IMR-90 (cell line): ENCODE results near the gene C22orf39.

ENCODE experiments used
- CTCF ChIP-seq: conservative IDR thresholded peaks from 2 replicates; pipeline ENCODE4 v1.5.1; 2012; ENCODE audit warnings: mild to moderate bottlenecking, low read depth, low read length, improper control_type of control experiment
- ELK1 ChIP-seq: fragments of 150-350 bp; IDR thresholded peaks from 2 replicates; pipeline ENCODE4 v1.6.1; 2016; ENCODE audit warnings: low read depth, mild to moderate bottlenecking, low read length, moderate library complexity, borderline replicate concordance
- NFE2L2 ChIP-seq: fragments of 150-350 bp; IDR thresholded peaks from 2 replicates; pipeline ENCODE4 v1.6.1; 2016; ENCODE audit warnings: low read depth, mild to moderate bottlenecking, low read length
- POLR2A ChIP-seq: IDR thresholded peaks from 2 replicates; pipeline ENCODE4 v1.6.1; 2012; ENCODE audit warnings: mild to moderate bottlenecking, low read depth, low read length
- RCOR1 ChIP-seq: IDR thresholded peaks from 2 replicates; pipeline ENCODE4 v1.6.1; 2012; ENCODE audit warnings: mild to moderate bottlenecking, low read length, improper control_type of control experiment; ENCODE audit not compliant: insufficient replicate concordance
- RFX5 ChIP-seq: IDR thresholded peaks from 2 replicates; pipeline ENCODE4 v1.8.0; 2012; ENCODE audit warnings: low read depth, mild to moderate bottlenecking, low read length, moderate library complexity
- SMC3 ChIP-seq: fragments of 150-350 bp; IDR thresholded peaks from 2 replicates; pipeline ENCODE4 v1.6.1; 2016; ENCODE audit warnings: low read depth, mild to moderate bottlenecking, antibody characterized with exemption, low read length, moderate library complexity
- USF2 ChIP-seq: fragments of 150-350 bp; IDR thresholded peaks from 2 replicates; pipeline ENCODE4 v1.6.1; 2017; ENCODE audit warnings: mild to moderate bottlenecking, antibody characterized with exemption, low read length, low read depth

- no peak for TF ChIP-seq POLR2A
- TF ChIP-seq ELK1, result no peak
- TF ChIP-seq USF2, result no peak
- TF ChIP-seq CTCF, result no peak
- no peak for TF ChIP-seq RCOR1
- no peak for TF ChIP-seq SMC3
- TF ChIP-seq RFX5, result no peak
- TF ChIP-seq NFE2L2, result no peak
Observed at GRCh38 chr22:19464546-19464945, 17.0 kb upstream of the C22orf39 start.
